Colonic mucosa (tissue), 4 donors: ENCODE measurements around the gene ADD2. TPM values are rescaled to one million over a fixed set of nuclear protein-coding genes. Genes with fewer than 3 reads are reported as not detected.

Experiments used
- DNase-seq: peaks from one replicate; pipeline ENCODE4 v3.0.0-alpha.2; 2020
- H3K27ac ChIP-seq: fragments of 200-600 bp; one replicate; pipeline ENCODE4 v1.8.0; 2021
- H3K27me3 ChIP-seq: fragments of 200-600 bp; one replicate; pipeline ENCODE4 v1.8.0; 2021
- H3K36me3 ChIP-seq: fragments of 200-600 bp; one replicate; pipeline ENCODE4 v1.8.0; 2021
- H3K4me1 ChIP-seq: fragments of 200-600 bp; one replicate; pipeline ENCODE4 v1.8.0; 2021; ENCODE audit warnings: mild to moderate bottlenecking
- H3K4me3 ChIP-seq: fragments of 200-600 bp; one replicate; pipeline ENCODE4 v1.8.0; 2021
- H3K9ac ChIP-seq, 2 donors: one replicate each; pipeline ENCODE4 v1.7.0; 2013; ENCODE audit warnings: control low read depth in 2 of 2, low read depth in 2 of 2, low read length in 2 of 2
- H3K9me3 ChIP-seq: fragments of 200-600 bp; one replicate; pipeline ENCODE4 v1.8.0; 2021
- intact Hi-C: fragments of 100-400 bp; cut with DNase I; formaldehyde crosslinking; loops from one replicate; pipeline ENCODE4 v1.14.1; 2022
- total RNA-seq, 2 donors: library from RNA; stranded (reverse); fragmentation: NEBNext Ultra II Directional in 1 of 2; extraction: Animal tissue kit (Norgen Biotek cat#: 25700) in 1 of 2; gene quantifications; one replicate each; pipeline ENCODE4 v1.2.1, GENCODE V29; 2021
- TF ChIP-seq, protein P1 (sequence below): fragments of 200-600 bp; IDR thresholded peaks from one replicate; pipeline ENCODE4 v1.8.0; 2022; ENCODE audit warnings: antibody characterized with exemption, mild to moderate bottlenecking
- donor health status: healthy.
- donor health status: DM: no; HTN: no; CAD: no.
- donor health status: DM: no; HTN: no; CAD: no.

Gene ADD2
- total RNA-seq, 2 donors from 2014 or later = 0.79 to 1.1 TPM

- Histone ChIP-seq H3K4me1 (no peaks in the 10 kb centered on the region), H3K9me3 (no peaks in the 10 kb centered on the region), H3K27me3 (no peaks in the 10 kb centered on the region), H3K9ac (no peak overlapping the region), H3K36me3 (no peaks in the 10 kb centered on the region), H3K27ac (no peak overlapping the region), H3K4me3 (no peak overlapping the region)
- DNase-seq = no peak
- TF ChIP-seq, protein P1, sequence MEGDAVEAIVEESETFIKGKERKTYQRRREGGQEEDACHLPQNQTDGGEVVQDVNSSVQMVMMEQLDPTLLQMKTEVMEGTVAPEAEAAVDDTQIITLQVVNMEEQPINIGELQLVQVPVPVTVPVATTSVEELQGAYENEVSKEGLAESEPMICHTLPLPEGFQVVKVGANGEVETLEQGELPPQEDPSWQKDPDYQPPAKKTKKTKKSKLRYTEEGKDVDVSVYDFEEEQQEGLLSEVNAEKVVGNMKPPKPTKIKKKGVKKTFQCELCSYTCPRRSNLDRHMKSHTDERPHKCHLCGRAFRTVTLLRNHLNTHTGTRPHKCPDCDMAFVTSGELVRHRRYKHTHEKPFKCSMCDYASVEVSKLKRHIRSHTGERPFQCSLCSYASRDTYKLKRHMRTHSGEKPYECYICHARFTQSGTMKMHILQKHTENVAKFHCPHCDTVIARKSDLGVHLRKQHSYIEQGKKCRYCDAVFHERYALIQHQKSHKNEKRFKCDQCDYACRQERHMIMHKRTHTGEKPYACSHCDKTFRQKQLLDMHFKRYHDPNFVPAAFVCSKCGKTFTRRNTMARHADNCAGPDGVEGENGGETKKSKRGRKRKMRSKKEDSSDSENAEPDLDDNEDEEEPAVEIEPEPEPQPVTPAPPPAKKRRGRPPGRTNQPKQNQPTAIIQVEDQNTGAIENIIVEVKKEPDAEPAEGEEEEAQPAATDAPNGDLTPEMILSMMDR = no peak
- intact Hi-C loops = no loop called here
These were observed 10.7 kb upstream of the ADD2 start for GRCh38 chr2:70778676-70779075.

DNA sequence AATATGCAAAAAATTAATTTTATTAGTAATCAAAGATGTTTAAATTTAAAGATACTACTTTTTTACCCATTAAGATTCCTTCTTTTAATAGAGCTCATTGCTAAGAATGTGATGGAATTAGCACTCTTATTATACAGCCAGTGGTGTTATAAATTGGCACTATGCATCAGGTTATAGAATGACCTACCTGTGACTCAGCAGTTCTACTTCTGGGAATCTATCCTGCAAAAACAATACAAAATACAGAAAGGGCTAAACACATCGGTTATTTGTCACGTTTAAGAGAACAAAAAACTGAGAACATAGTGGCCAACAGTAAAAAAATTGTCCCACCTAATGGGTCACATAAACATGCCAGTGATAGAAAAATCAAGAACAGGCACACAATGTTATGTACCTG is 9.4 kb upstream of the ADD2 start:
- TF ChIP-seq, protein P1 = no peak

GRCh38 chr2:70776266-70776665 is 8.3 kb upstream of the ADD2 start:
- peaks cover 4% of the 10 kb centered on the region for H3K27me3 ChIP-seq
- no peaks in the 10 kb centered on the region for H3K9me3 ChIP-seq
- H3K27ac ChIP-seq = no peak overlapping the region

More for the DNA sequence above, 9.4 kb upstream of the ADD2 start:
- Histone ChIP-seq H3K9me3 (no peaks in the 10 kb centered on the region), H3K9ac (no peak overlapping the region), H3K36me3 (no peaks in the 10 kb centered on the region), H3K27ac (no peak overlapping the region), H3K4me1 (no peaks in the 10 kb centered on the region), H3K27me3 (no peaks in the 10 kb centered on the region), H3K4me3 (no peak overlapping the region)
- DNase-seq = no peak
- intact Hi-C loops = no loop called here

GRCh38 chr2:70775141-70775540 is 7.1 kb upstream of the ADD2 start:
- Histone ChIP-seq H3K36me3 (no peaks in the 10 kb centered on the region), H3K9ac (no peak overlapping the region), H3K4me1 (no peaks in the 10 kb centered on the region), H3K4me3 (no peak overlapping the region), H3K27ac (no peak overlapping the region), H3K9me3 (no peaks in the 10 kb centered on the region), H3K27me3 (peaks cover 8% of the 10 kb centered on the region)
- no peak for DNase-seq
- intact Hi-C loops = no loop called here
- TF ChIP-seq, protein P1 = no peak

More at GRCh38 chr2:70776266-70776665, 8.3 kb upstream of the ADD2 start:
- Histone ChIP-seq H3K4me1 (no peaks in the 10 kb centered on the region), H3K4me3 (no peak overlapping the region), H3K36me3 (no peaks in the 10 kb centered on the region), H3K9ac (no peak overlapping the region)
- TF ChIP-seq, protein P1 = no peak
- DNase-seq = no peak
- intact Hi-C loops = no loop called here

- Histone ChIP-seq H3K4me3 (no peak overlapping the region), H3K9ac (no peak overlapping the region), H3K36me3 (no peaks in the 10 kb centered on the region), H3K4me1 (peaks cover 2% of the 10 kb centered on the region), H3K9me3 (no peaks in the 10 kb centered on the region), H3K27me3 (peaks cover 29% of the 10 kb centered on the region), H3K27ac (no peak overlapping the region)
- intact Hi-C loops = no loop called here
- TF ChIP-seq, protein P1 = no peak
- no peak for DNase-seq
These were observed 4.6 kb upstream of the ADD2 start for GRCh38 chr2:70772486-70773155.
